H54 (cell line): ENCODE results near the gene TIMM23B.
"Not testable (repeated sequence)": the region's sequence is repeated elsewhere in the genome, so short reads cannot be mapped to it uniquely, and the experiment has no call there.

Experiments used
- DNase-seq: peaks from one replicate; pipeline ENCODE4 v3.0.0; 2011; ENCODE audit warnings: low spot score, mixed read lengths; ENCODE audit not compliant: insufficient read length
- FAIRE-seq: peaks from 3 replicates; lab custom pipeline; 2011; peaks lifted over from hg19 to GRCh38; lab: Jason Lieb, UNC
- POLR2A ChIP-seq: IDR thresholded peaks from 2 replicates; pipeline ENCODE4 v1.6.1; 2011; ENCODE audit warnings: low read depth, mild to moderate bottlenecking, low read length

The TIMM23B gene, protein sequence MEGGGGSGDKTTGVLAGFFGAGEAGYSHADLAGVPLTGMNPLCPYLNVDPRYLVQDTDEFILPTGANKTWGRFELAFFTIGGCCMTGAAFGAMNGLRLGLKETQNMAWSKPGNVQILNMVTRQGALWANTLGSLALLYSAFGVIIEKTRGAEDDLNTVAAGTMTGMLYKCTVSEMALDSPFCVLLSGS

GRCh38 chr10:49941447-49942338 lies at the start of gene TIMM23B, which contains the start of gene PARG:
TIMM23B (plus strand) TSS chr10:49942053; CDS start chr10:49942195, 142 bp downstream.
PARG (minus strand) TSS chr10:49942027; CDS start chr10:49941725, 302 bp downstream.
- peak; percentile 62 for TF ChIP-seq POLR2A
- FAIRE-seq (peak; percentile 41), DNase-seq (peak; percentile 1)

DNA sequence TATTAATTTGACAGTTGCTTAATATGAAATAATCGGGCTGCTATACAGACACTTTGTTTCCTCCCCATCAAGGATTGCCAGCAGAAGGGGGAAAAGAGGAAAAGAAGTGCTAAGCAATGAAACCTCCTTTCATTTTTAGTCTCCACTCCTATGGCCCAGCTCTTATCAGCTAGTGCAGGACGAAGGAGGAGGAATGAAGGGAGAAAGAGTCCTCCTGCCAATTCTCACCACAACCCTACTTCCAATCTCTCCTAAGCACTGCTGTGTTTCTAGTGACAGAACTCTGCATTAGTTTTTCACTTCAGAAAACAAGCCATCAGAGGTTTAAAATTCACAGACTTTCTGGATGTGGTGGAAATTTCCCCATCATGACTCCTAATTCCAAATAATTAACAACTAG lies 41.9 kb upstream of the TIMM23B start:
- FAIRE-seq, DNase-seq: not testable (repeated sequence)

GRCh38 chr10:49900406-49900805 lies 41.4 kb upstream of the TIMM23B start:
- not testable (repeated sequence) for FAIRE-seq, DNase-seq

DNA sequence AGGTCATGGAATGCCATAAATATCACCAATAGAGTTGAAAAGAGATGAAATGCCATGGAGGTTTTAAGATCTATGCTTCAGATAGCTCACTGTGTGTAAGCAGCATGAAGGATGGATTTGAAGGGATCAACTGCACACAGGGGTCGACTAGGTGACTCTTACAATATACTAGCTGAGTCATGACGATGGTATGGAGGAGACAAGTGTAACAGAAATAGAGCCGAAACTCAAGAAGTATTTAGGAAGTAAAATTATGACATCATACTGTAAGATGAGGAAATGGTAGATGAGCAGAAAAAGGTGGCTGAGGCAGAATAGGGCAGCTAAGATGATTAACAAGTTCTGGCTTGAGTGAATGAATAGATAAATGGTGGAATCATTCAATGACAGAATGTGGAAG lies 38.0 kb upstream of the TIMM23B start:
- not testable (repeated sequence) for DNase-seq, FAIRE-seq

DNA sequence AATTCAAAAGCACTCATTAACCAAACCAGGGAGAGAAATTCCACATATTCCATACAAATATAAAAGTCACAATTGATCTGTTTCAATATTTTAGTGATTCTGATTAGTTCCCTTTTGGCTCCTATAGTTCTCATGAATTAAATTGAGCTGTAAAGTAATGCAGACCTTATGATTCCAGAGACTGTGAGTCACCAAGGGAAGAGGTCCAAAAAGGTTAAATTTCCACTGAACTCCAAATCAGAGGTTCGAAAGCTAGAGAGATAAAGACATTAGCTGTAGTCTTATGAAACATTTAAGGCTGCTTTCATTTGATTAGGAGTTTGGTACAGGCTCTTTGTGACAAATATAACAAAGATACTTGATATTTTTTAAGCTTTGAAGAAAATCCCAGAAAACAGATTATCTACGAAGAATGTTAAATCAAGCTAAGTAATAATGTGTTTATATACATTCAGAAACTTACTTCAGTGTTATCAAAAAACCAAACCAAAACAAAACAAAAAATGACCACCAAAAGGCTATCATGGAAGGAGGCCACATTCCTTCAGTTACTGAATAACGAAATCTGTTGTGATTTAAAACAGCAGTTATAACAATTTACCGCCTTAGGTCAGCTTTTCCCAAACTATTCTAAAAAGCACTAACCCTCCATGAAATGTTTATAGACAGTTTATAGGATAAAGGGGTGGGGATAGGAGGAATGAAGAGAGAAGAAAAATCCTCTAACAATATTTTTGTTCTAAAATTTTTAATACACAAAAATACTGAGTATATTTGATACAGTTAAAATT lies 33.4 kb upstream of the TIMM23B start:
- not testable (repeated sequence) for FAIRE-seq, DNase-seq

DNA sequence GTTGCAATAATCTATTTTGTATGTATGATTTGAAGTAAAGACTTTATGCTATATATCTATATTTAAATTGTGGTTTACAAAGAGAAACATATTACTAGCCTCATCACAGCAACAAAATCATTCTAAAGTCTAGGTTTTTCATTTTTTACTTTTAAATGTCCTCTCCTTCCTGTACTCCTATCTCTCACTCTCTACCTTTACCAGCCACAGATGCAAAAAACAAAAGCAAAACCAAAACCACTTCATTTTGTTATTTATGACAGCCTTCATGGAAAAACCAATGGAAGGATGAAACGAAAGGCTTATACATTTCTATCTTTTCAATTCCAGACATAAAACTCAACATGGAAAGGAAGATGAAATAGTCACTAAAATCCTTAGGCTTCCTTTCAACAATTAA lies 31.6 kb upstream of the TIMM23B start:
- not testable (repeated sequence) for DNase-seq, FAIRE-seq

DNA sequence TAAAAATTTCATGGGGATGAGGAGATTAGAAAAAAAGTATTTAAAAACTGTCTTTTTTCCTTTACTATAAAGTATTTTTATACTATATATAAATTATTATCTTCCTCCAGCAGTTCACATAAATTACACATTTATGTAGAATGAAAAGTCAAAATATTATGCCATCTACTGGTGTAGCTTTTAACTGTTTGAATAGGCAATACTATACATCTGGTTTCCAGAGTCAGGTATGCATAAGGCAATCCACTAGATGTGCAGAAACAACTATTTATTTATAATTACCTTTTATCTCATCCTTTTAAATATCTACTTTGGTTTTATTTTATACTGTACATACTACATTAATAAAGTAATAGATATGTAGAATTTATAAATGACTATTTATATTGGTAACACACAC lies 25.4 kb upstream of the TIMM23B start:
- FAIRE-seq, DNase-seq: not testable (repeated sequence)

GRCh38 chr10:49917927-49918326 lies 23.9 kb upstream of the TIMM23B start:
- FAIRE-seq, DNase-seq: not testable (repeated sequence)

DNA sequence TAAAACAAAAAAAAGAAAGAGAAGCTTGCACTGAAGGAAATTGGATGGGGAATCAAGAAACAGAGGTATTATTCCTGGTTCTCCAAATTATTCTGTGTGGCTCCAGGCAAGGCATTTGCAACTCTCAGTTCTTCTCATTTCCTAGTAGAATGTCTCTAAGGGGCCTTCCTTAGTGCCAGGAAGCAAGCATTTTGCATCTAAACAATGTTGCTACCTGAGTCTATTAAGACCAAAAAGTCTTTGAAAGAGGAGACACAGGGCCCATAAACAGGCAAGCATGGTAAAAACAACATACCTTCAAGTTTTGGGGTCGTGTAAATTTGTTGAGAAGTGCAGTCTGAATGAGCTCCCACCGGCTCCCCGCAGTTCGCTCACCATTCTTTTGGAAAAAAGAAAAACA lies 19.8 kb upstream of the TIMM23B start:
- not testable (repeated sequence) for FAIRE-seq, DNase-seq

GRCh38 chr10:49923572-49923971 lies 18.3 kb upstream of the TIMM23B start:
- FAIRE-seq, DNase-seq: not testable (repeated sequence)

DNA sequence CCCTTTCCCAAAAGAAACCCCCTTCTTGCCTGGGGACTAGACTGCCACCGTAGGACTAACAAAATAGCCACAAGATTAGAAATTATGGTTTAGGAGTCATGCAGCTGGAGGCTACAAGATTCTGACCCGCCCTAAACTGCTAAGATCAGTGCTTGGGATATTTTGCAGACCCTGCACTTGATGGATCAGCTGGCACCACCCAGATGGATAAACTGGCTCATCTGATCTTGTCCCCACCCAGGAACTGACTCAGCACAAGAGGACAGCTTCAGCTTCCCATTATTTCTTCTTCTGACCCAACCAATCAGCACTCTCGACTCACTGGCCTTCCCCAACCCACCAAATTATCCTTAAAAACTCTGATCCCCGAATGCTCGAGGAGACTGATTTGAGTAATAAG lies 10.6 kb upstream of the TIMM23B start:
- FAIRE-seq, result peak; percentile 69
- DNase-seq, result not testable (repeated sequence)

GRCh38 chr10:49931959-49932728 lies 9.7 kb upstream of the TIMM23B start:
- peak; percentile 93 for FAIRE-seq
- DNase-seq, result not testable (repeated sequence)

GRCh38 chr10:49942339-49942705 lies 469 bp downstream of the TIMM23B start:
- not testable (repeated sequence) for FAIRE-seq, DNase-seq

GRCh38 chr10:49943607-49944006 lies 1.8 kb downstream of the TIMM23B start:
- not testable (repeated sequence) for DNase-seq, FAIRE-seq

DNA sequence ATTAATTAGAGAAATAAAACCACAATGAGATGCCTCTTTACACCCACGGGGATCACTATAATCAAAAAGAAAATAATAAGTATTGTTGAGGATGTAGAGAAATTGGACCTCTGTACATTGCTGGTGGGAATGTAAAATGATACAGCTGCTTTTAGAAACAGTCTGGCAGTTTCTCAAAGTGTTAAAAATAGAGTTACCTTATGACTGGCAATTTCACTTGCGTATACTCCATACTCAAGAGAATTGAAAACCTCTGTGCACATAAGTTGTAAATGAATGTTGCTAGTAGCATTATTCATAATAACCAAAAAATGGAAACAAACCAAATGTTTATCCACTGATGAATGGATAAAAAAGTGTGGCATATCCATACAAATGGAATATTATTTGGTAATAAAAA lies 6.3 kb downstream of the TIMM23B start:
- not testable (repeated sequence) for FAIRE-seq, DNase-seq

GRCh38 chr10:49948737-49949136 lies 6.9 kb downstream of the TIMM23B start:
- not testable (repeated sequence) for FAIRE-seq, DNase-seq

DNA sequence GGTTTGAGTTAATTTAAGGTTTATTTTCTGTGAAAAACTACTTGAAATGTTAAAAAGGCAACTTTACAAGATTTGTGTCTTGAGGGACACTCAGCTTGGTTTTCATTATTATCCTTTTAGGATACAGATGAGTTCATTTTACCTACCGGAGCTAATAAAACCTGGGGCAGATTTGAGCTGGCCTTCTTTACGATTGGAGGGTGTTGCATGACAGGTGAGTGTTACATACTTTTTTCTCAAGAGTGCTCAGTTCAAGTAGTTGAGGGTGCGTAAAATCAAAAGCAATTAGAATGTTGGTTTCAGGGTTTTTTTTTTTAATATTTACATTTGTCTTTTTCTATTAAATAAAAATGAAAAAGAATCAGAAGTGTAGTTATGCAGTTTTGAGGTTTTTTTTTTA lies 10.2 kb downstream of the TIMM23B start:
- FAIRE-seq, result not testable (repeated sequence)

GRCh38 chr10:49953122-49953521 lies 11.3 kb downstream of the TIMM23B start:
- not testable (repeated sequence) for DNase-seq
- FAIRE-seq, result peak; percentile 78

More for the DNA sequence above, 10.2 kb downstream of the TIMM23B start:
- DNase-seq, result not testable (repeated sequence)

GRCh38 chr10:49970331-49970857 lies 28.5 kb downstream of the TIMM23B start:
- DNase-seq, FAIRE-seq: not testable (repeated sequence)
